MCF 10A (cell line): ENCODE results near the gene CDYL. TPM values are rescaled to one million over a fixed set of nuclear protein-coding genes. Genes with fewer than 3 reads are reported as not detected.

Experiments used
- BruUV-seq: library from RNA; stranded (reverse); fragments of 400-500 nt; replicated peaks from 2 replicates; lab custom pipeline; 2021; lab: Mats Ljungman, UMichigan
- CTCF ChIA-PET: fragments of 300-600 bp; sonication (Branson Sonifier 250); formaldehyde crosslinking; extraction: SDS; loops from one replicate; lab custom pipeline; 2021; ENCODE audit warnings: antibody characterized with exemption, inconsistent platforms; lab: Yijun Ruan, JAX
- POLR2A ChIA-PET: fragments of 300-600, 350-650 bp; sonication (Branson Sonifier 250); formaldehyde crosslinking; extraction: SDS; loops from one replicate; lab custom pipeline; 2020; ENCODE audit warnings: antibody characterized with exemption, inconsistent platforms; lab: Yijun Ruan, JAX
- DNase-seq: peaks from one replicate; pipeline ENCODE4 v3.0.0-alpha.2; 2018; ENCODE audit not compliant: unreplicated experiment
- H3K27ac Mint-ChIP-seq: one replicate; pipeline ENCODE4 v1.8.0; 2022; ENCODE audit warnings: mild to moderate bottlenecking, low read depth, mixed read lengths; ENCODE audit not compliant: unreplicated experiment
- H3K27me3 Mint-ChIP-seq: one replicate; pipeline ENCODE4 v1.8.0; 2022; ENCODE audit warnings: mixed read lengths; ENCODE audit not compliant: insufficient read depth, unreplicated experiment
- H3K36me3 Mint-ChIP-seq: one replicate; pipeline ENCODE4 v1.8.0; 2022; ENCODE audit warnings: mild to moderate bottlenecking, moderate library complexity, mixed read lengths; ENCODE audit not compliant: insufficient read depth, unreplicated experiment
- H3K4me1 Mint-ChIP-seq: one replicate; pipeline ENCODE4 v1.8.0; 2022; ENCODE audit warnings: mixed read lengths; ENCODE audit not compliant: insufficient read depth, unreplicated experiment
- H3K4me3 Mint-ChIP-seq: one replicate; pipeline ENCODE4 v1.8.0; 2022; ENCODE audit warnings: mild to moderate bottlenecking, moderate library complexity, mixed read lengths; ENCODE audit not compliant: unreplicated experiment
- H3K9me3 Mint-ChIP-seq: one replicate; pipeline ENCODE4 v1.8.0; 2022; ENCODE audit warnings: mixed read lengths; ENCODE audit not compliant: unreplicated experiment
- CTCF ChIP-seq: fragments of 200-600 bp; IDR thresholded peaks from one replicate; pipeline ENCODE4 v1.8.0; 2022; ENCODE audit warnings: antibody characterized with exemption, mild to moderate bottlenecking; ENCODE audit not compliant: unreplicated experiment
- intact Hi-C: fragments of 100-400 bp; cut with micrococcal nuclease; formaldehyde crosslinking; loops from 2 replicates; pipeline ENCODE4 v1.14.1; 2022
- total RNA-seq: library from RNA; stranded (reverse); gene quantifications from 2 replicates; pipeline ENCODE4 v1.2.3, GENCODE V29; 2022

The CDYL gene
- total RNA-seq, 1 experiment from 2014 or later, result 48.9 TPM

- Mint-ChIP-seq H3K27me3 (no peaks in the 10 kb centered on the region), H3K36me3 (peaks cover 15% of the 10 kb centered on the region), H3K9me3 (no peaks in the 10 kb centered on the region), H3K27ac (no peak overlapping the region), H3K4me3 (no peak overlapping the region), H3K4me1 (peaks cover 33% of the 10 kb centered on the region)
- CTCF ChIA-PET, result interaction anchor here (0.7 to 1.3 kb wide), 3 partner anchors 30 to 619 kb away, joined by 3 to 4 read pairs (median 3); no protein-coding TSS in a partner anchor
- POLR2A ChIA-PET, result no interaction called here
- DNase-seq, result no peak
- BruUV-seq, result no TSS peak
- intact Hi-C loops, result loop anchor here (10.0 kb wide), 1 partner anchor 128 kb away; no protein-coding TSS in a partner anchor
- no peak for TF ChIP-seq CTCF
Measured at GRCh38 chr6:4932228-4932903, 156.2 kb downstream of the CDYL start.

GRCh38 chr6:4935486-4935885 lies 159.3 kb downstream of the CDYL start:
- Mint-ChIP-seq H3K4me3 (no peak overlapping the region), H3K9me3 (no peaks in the 10 kb centered on the region), H3K4me1 (peaks cover 24% of the 10 kb centered on the region), H3K27me3 (no peaks in the 10 kb centered on the region), H3K27ac (peak overlapping the region; percentile 11), H3K36me3 (peaks cover 20% of the 10 kb centered on the region)
- CTCF ChIA-PET, result interaction anchor here (0.9 to 1.9 kb wide), 6 partner anchors 10 to 921 kb away, joined by 4 to 7 read pairs (median 4); no protein-coding TSS in a partner anchor
- POLR2A ChIA-PET, result interaction anchor here (0.6 kb wide), 1 partner anchor 440 kb away, joined by 4 read pairs; no protein-coding TSS in a partner anchor
- no peak for DNase-seq
- no TSS peak for BruUV-seq
- intact Hi-C loops, result loop anchor here (10.0 kb wide), 1 partner anchor 131 kb away; no protein-coding TSS in a partner anchor
- TF ChIP-seq CTCF, result no peak

GRCh38 chr6:4935975-4936680 lies 159.9 kb downstream of the CDYL start:
- POLR2A ChIA-PET, result interaction anchor here (0.6 kb wide), 1 partner anchor 441 kb away, joined by 4 read pairs; no protein-coding TSS in a partner anchor
- no peak overlapping the region for H3K27ac Mint-ChIP-seq
- CTCF ChIA-PET, result interaction anchor here (0.6 to 1.9 kb wide), 8 partner anchors 10 to 922 kb away, joined by 3 to 7 read pairs (median 4); no protein-coding TSS in a partner anchor
- H3K4me1 Mint-ChIP-seq, result peaks cover 21% of the 10 kb centered on the region
- DNase-seq, result no peak
- H3K9me3 Mint-ChIP-seq, result no peaks in the 10 kb centered on the region
- intact Hi-C loops, result loop anchor here (1.0 to 10.0 kb wide), 3 partner anchors 131 to 623 kb away; partner anchors contain the start of gene CDYL
- H3K27me3 Mint-ChIP-seq, result no peaks in the 10 kb centered on the region
- BruUV-seq, result no TSS peak
- no peak overlapping the region for H3K4me3 Mint-ChIP-seq
- no peak for TF ChIP-seq CTCF
- H3K36me3 Mint-ChIP-seq, result peaks cover 20% of the 10 kb centered on the region

- peaks cover 20% of the 10 kb centered on the region for H3K36me3 Mint-ChIP-seq
- POLR2A ChIA-PET, result no interaction called here
- BruUV-seq, result no TSS peak
- CTCF ChIA-PET, result interaction anchor here (0.7 to 1.4 kb wide), 5 partner anchors 11 to 623 kb away, joined by 3 to 5 read pairs (median 3); no protein-coding TSS in a partner anchor
- H3K27ac Mint-ChIP-seq, result no peak overlapping the region
- H3K9me3 Mint-ChIP-seq, result no peaks in the 10 kb centered on the region
- peak; percentile 56 for TF ChIP-seq CTCF
- H3K4me1 Mint-ChIP-seq, result peaks cover 18% of the 10 kb centered on the region
- intact Hi-C loops, result loop anchor here (1.0 to 10.0 kb wide), 3 partner anchors 132 to 623 kb away; partner anchors contain the start of gene CDYL
- H3K4me3 Mint-ChIP-seq, result no peak overlapping the region
- DNase-seq, result peak; percentile 34
- no peaks in the 10 kb centered on the region for H3K27me3 Mint-ChIP-seq
Measured at GRCh38 chr6:4936681-4937041, 160.5 kb downstream of the CDYL start.
